Hepatocyte (in vitro differentiated cells): Measurements from ENCODE around the gene AGO3. TPM values are rescaled to one million over a fixed set of nuclear protein-coding genes. Genes with fewer than 3 reads are reported as not detected.

Experiments
- DNase-seq: peaks from one replicate; pipeline ENCODE4 v3.0.0-alpha.2; 2016; ENCODE audit warnings: low spot score
- H2AFZ ChIP-seq: fragments of 200-600 bp; sonication (generic); 2 replicates; pipeline ENCODE4 v1.6.0; 2016; ENCODE audit warnings: antibody characterized with exemption, mild to moderate bottlenecking
- H3K27ac ChIP-seq: fragments of 200-600 bp; sonication (generic); 2 replicates; pipeline ENCODE4 v1.5.1; 2016; ENCODE audit warnings: mild to moderate bottlenecking
- H3K27me3 ChIP-seq: fragments of 200-600 bp; sonication (generic); 2 replicates; pipeline ENCODE4 v1.6.1; 2016
- H3K36me3 ChIP-seq: fragments of 200-600 bp; sonication (generic); replicated peaks from 2 replicates; pipeline ENCODE4 v1.5.1; 2016; ENCODE audit warnings: low read depth; ENCODE audit not compliant: insufficient read depth
- H3K4me1 ChIP-seq: fragments of 200-600 bp; sonication (generic); 2 replicates; pipeline ENCODE4 v1.5.1; 2016; ENCODE audit warnings: mild to moderate bottlenecking, moderate library complexity; ENCODE audit not compliant: insufficient read depth
- H3K4me2 ChIP-seq: fragments of 200-600 bp; sonication (generic); 2 replicates; pipeline ENCODE4 v1.6.0; 2016
- H3K4me3 ChIP-seq: fragments of 200-600 bp; sonication (generic); 2 replicates; pipeline ENCODE4 v1.5.1; 2016; ENCODE audit warnings: mild to moderate bottlenecking
- H3K79me2 ChIP-seq: fragments of 200-600 bp; sonication (generic); 2 replicates; pipeline ENCODE4 v1.6.0; 2017; ENCODE audit warnings: mild to moderate bottlenecking
- H3K9me2 ChIP-seq: fragments of 200-600 bp; sonication (generic); replicated peaks from 2 replicates; pipeline ENCODE4 v1.6.0; 2017; ENCODE audit warnings: mild to moderate bottlenecking; ENCODE audit not compliant: insufficient read depth
- H3K9me3 ChIP-seq: fragments of 200-600 bp; sonication (generic); 2 replicates; pipeline ENCODE4 v1.5.1; 2016; ENCODE audit warnings: low read depth, mild to moderate bottlenecking
- H4K20me1 ChIP-seq: fragments of 200-600 bp; sonication (generic); 2 replicates; pipeline ENCODE4 v1.6.0; 2016; ENCODE audit warnings: mild to moderate bottlenecking; ENCODE audit not compliant: insufficient read depth, poor library complexity, severe bottlenecking
- CTCF ChIP-seq: fragments of 200-600 bp; sonication (generic); IDR thresholded peaks from 2 replicates; pipeline ENCODE4 v1.5.1; 2016; ENCODE audit warnings: antibody characterized with exemption, mild to moderate bottlenecking; ENCODE audit not compliant: poor library complexity
- EZH2 ChIP-seq: fragments of 200-600 bp; sonication (generic); IDR thresholded peaks from 2 replicates; pipeline ENCODE4 v1.6.1; 2016; ENCODE audit warnings: antibody characterized with exemption, mild to moderate bottlenecking, borderline replicate concordance
- EZH2phosphoT487 ChIP-seq: fragments of 200-600 bp; sonication (generic); IDR thresholded peaks from one replicate; pipeline ENCODE4 v1.6.1; 2018; ENCODE audit warnings: antibody characterized with exemption, mild to moderate bottlenecking, low read depth, moderate library complexity; ENCODE audit not compliant: unreplicated experiment, severe bottlenecking
- WGBS: methylation state at CpG from one replicate; pipeline ENCODE4 v1.1.6; 2016; ENCODE audit warnings: low lambda C conversion rate; ENCODE audit errors: missing lambda C conversion rate; 5-methylcytosine and 5-hydroxymethylcytosine counted together
- polyA plus RNA-seq: library from polyadenylated mRNA; unstranded; fragments of >200 nt; fragmentation: Nextera tagmentation; extraction: Ambion mirVana; gene quantifications from 2 replicates; pipeline ENCODE4 v1.2.1, GENCODE V29; 2016
- total RNA-seq: library from RNA; depleted of rRNA; stranded (reverse); fragments of >200 nt; gene quantifications from 2 replicates; pipeline ENCODE4 v1.2.3, GENCODE V29; 2014

AGO3 gene
- total and polyA plus RNA-seq, 2 experiments from 2014 or later = 16.9 to 24.4 TPM

- TF ChIP-seq CTCF = peak; percentile 99
- TF ChIP-seq EZH2phosphoT487 = no peak
- TF ChIP-seq EZH2 = no peak
- Histone ChIP-seq H3K4me3 (peak within 1 kb of the TSS; percentile 85), H3K36me3 (no peaks in the 10 kb centered on the region), H3K27me3 (no peaks in the 10 kb centered on the region), H3K4me2 (peak within 1 kb of the TSS; percentile 99), H3K9me2 (no peaks in the 10 kb centered on the region), H3K27ac (peak within 1 kb of the TSS; percentile 96), H2AFZ (peak within 1 kb of the TSS; percentile 99), H4K20me1 (peaks cover 3% of the 10 kb centered on the region), H3K4me1 (peaks cover 19% of the 10 kb centered on the region), H3K79me2 (peaks cover 27% of the 10 kb centered on the region), H3K9me3 (no peaks in the 10 kb centered on the region)
- WGBS = 2% methylated on average over 65 of the region's 84 CpGs
- DNase-seq = peak; percentile 95
Measured at GRCh38 chr1:36088577-36089392, 157.9 kb downstream of the AGO3 start, which contains the start of gene ADPRS. Gene ADPRS, plus strand, starts transcription at chr1:36088892. Its CDS starts 13 bp downstream, at chr1:36088905.

GRCh38 chr1:36089393-36090121 is 158.7 kb downstream of the AGO3 start:
- peak overlapping the region; percentile 87 for H2AFZ ChIP-seq
- WGBS = 12% methylated on average over 32 of the region's 32 CpGs
- peaks cover 27% of the 10 kb centered on the region for H3K79me2 ChIP-seq
- H3K4me2 ChIP-seq = peak overlapping the region; percentile 99
- H4K20me1 ChIP-seq = peaks cover 3% of the 10 kb centered on the region
- peaks cover 16% of the 10 kb centered on the region for H3K4me1 ChIP-seq
- H3K9me3 ChIP-seq = no peaks in the 10 kb centered on the region
- H3K36me3 ChIP-seq = no peaks in the 10 kb centered on the region
- DNase-seq = peak; percentile 59
- H3K9me2 ChIP-seq = no peaks in the 10 kb centered on the region
- H3K4me3 ChIP-seq = peak overlapping the region; percentile 85
- H3K27me3 ChIP-seq = no peaks in the 10 kb centered on the region
- H3K27ac ChIP-seq = peak overlapping the region; percentile 96
- TF ChIP-seq EZH2phosphoT487 (no peak), CTCF (no peak), EZH2 (no peak)

GRCh38 chr1:36091141-36091540 is 160.2 kb downstream of the AGO3 start:
- no peaks in the 10 kb centered on the region for H3K27me3 ChIP-seq
- H3K9me3 ChIP-seq = no peaks in the 10 kb centered on the region
- 96% methylated on average over 4 of the region's 4 CpGs for WGBS
- DNase-seq = no peak
- no peak overlapping the region for H3K4me2 ChIP-seq
- no peak for TF ChIP-seq EZH2
- TF ChIP-seq EZH2phosphoT487 = no peak
- TF ChIP-seq CTCF = no peak
- no peaks in the 10 kb centered on the region for H3K9me2 ChIP-seq
- no peak overlapping the region for H3K27ac ChIP-seq
- H3K4me1 ChIP-seq = peaks cover 15% of the 10 kb centered on the region
- H4K20me1 ChIP-seq = peaks cover 3% of the 10 kb centered on the region
- peaks cover 27% of the 10 kb centered on the region for H3K79me2 ChIP-seq
- no peak overlapping the region for H3K4me3 ChIP-seq
- no peaks in the 10 kb centered on the region for H3K36me3 ChIP-seq
- H2AFZ ChIP-seq = no peak overlapping the region
